ENCODE data around the gene SCFD2.

Gene SCFD2

DNA sequence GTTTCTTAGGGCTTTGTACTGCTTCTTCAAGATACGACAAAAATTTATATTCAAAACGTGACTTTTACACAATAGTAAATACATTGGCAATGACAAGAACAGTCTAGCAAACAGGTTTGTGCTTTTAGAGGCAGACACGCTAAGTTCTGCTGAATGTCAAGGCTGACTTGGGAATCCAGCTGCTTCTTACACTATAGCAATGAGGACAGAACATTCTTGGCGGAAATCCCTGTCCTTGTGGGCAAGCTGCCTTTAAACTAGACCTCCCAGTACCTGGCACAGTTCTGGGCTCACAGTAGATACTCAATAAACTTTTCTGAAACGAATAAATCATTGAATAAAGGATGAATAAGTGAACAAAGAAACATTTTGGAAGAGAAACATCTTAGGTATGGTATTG is 355.5 kb downstream of the SCFD2 start:
- no peak for DNase-seq (ENCODE audit: low spot score)
- Mint-ChIP-seq H3K27ac (no peak overlapping the region), H3K9me3 (no peaks in the 10 kb centered on the region), H3K4me1 (ENCODE audit: low read depth) (peaks cover 33% of the 10 kb centered on the region), H3K27me3 (ENCODE audit: low read depth) (no peaks in the 10 kb centered on the region), H3K4me3 (no peak overlapping the region), H3K36me3 (ENCODE audit: low read depth) (peaks cover 1% of the 10 kb centered on the region)

DNA sequence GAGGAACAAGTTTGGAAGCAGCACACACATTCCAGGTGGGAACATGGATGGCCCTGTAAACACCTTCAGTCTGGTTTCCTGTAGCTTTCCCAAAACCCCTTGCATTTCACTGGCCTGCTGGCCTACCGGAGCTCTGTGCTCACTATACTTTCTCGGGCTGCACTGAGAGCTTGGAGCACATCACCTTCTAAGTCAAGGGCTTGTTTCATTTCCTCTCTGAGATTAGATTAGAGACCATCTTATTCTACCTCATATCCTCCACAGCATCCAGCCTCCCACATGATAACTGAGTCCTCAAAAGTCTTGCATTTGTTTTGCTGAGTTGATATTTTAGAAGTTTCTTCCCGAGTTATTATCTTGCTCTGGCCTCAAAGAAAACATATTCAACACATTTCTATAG is 356.0 kb downstream of the SCFD2 start:
- H3K4me3 Mint-ChIP-seq = no peak overlapping the region

DNA sequence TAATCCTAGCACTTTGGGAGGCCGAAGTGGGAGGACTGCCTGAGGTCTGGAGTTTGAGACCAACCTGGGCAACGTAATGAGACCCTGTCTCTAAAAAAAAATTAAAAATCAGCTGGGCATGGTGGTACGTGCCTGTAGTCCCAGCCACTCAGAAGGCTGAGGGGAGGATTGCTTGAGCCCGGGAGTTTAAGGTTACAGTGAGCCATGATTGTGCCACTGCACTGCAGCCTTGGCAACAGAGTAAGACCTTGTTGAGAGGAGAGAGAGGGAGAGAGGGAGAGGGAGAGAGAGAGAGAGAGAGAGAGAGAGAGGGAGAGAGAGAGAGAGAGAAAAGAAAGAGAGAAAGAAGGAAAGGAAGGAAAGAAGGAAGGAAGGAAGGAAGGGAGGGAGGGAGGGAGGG is 358.8 kb downstream of the SCFD2 start:
- H3K27ac Mint-ChIP-seq = no peak overlapping the region
- no peaks in the 10 kb centered on the region for H3K36me3 Mint-ChIP-seq (ENCODE audit: low read depth)
- H3K27me3 Mint-ChIP-seq (ENCODE audit: low read depth) = no peaks in the 10 kb centered on the region
- no peaks in the 10 kb centered on the region for H3K9me3 Mint-ChIP-seq
- H3K4me3 Mint-ChIP-seq = no peak overlapping the region
- H3K4me1 Mint-ChIP-seq (ENCODE audit: low read depth) = peaks cover 15% of the 10 kb centered on the region
- no peak for DNase-seq (ENCODE audit: low spot score)

More for the DNA sequence above, 356.0 kb downstream of the SCFD2 start:
- DNase-seq (ENCODE audit: low spot score) = no peak
- Mint-ChIP-seq H3K27ac (no peak overlapping the region), H3K9me3 (no peaks in the 10 kb centered on the region), H3K27me3 (ENCODE audit: low read depth) (no peaks in the 10 kb centered on the region), H3K4me1 (ENCODE audit: low read depth) (peaks cover 33% of the 10 kb centered on the region), H3K36me3 (ENCODE audit: low read depth) (peaks cover 1% of the 10 kb centered on the region)

DNA sequence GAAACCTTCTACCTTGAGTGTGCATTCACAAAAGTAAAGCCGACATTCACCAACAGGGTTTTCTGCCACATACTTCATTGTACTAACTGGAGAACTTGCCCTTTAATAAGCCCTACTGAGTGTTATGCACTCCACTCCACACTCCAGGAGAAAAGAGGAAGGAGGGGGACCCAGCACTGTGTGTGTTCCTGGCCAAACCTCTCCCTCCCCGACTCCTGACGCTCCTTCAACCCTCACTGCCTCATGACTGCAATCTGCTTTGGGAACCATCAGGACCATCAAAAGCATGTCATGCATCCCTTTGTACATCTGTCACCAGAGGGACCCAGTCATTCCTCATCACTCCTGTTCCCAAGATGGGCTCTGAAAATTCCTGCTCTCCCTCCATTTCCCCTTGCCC is 360.1 kb downstream of the SCFD2 start:
- Mint-ChIP-seq H3K27me3 (ENCODE audit: low read depth) (no peaks in the 10 kb centered on the region), H3K36me3 (ENCODE audit: low read depth) (no peaks in the 10 kb centered on the region), H3K4me1 (ENCODE audit: low read depth) (peaks cover 9% of the 10 kb centered on the region), H3K4me3 (no peak overlapping the region), H3K27ac (no peak overlapping the region), H3K9me3 (no peaks in the 10 kb centered on the region)
- no peak for DNase-seq (ENCODE audit: low spot score)

DNA sequence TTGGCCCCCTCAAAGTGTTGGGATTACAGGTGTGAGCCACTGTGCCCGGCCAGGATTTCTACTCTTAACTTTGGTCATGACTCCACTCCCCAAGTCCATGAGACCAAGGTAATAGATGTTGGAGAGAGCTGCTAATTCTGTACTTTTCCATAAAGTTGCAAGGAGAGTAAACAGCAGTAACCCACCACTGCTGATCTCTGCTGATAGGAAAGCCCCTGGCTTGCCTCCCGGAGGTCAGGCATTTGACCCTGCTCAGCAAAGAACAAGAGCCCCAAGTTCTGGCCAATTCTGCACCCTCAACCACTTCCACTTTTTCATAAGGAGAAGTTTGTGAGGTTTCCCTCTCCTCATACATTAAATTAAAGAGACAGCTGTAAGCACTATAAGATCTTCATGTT is 360.7 kb downstream of the SCFD2 start:
- Mint-ChIP-seq H3K9me3 (no peaks in the 10 kb centered on the region), H3K27ac (no peak overlapping the region), H3K36me3 (ENCODE audit: low read depth) (no peaks in the 10 kb centered on the region), H3K4me1 (ENCODE audit: low read depth) (peaks cover 7% of the 10 kb centered on the region), H3K4me3 (no peak overlapping the region), H3K27me3 (ENCODE audit: low read depth) (no peaks in the 10 kb centered on the region)
- no peak for DNase-seq (ENCODE audit: low spot score)

DNA sequence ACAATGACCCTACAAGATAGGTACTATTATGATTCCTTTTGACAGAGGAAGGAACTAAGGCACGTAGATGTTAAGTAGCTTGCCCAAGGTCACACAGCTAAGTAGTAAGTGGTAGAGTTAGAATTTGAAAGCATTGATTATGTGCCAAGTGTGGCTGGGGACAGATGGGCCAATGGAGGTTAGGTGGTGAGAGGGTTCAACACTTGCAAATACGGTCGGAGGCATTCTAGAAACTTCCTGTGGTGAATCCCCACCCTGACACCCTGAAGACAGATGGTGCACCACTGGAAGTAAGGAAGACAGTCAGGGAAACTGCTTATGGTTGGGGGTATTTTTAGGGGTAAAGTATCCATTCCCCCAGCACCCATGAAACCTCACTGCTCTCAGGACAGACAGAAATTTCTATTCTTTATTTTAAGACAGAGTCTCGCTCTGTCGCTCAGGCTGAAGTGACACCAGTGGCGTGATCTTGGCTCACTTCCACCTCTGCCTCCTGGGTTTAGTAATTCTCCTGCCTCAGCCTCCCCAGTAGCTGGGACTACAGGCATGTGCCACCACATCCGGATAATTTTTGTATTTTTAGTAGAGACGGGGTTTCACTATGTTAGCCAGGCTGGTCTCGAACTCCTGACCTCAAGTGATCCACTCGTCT is 361.2 kb downstream of the SCFD2 start:
- no peaks in the 10 kb centered on the region for H3K27me3 Mint-ChIP-seq (ENCODE audit: low read depth)
- no peak overlapping the region for H3K27ac Mint-ChIP-seq
- peaks cover 2% of the 10 kb centered on the region for H3K4me1 Mint-ChIP-seq (ENCODE audit: low read depth)
- H3K9me3 Mint-ChIP-seq = no peaks in the 10 kb centered on the region
- no peaks in the 10 kb centered on the region for H3K36me3 Mint-ChIP-seq (ENCODE audit: low read depth)
- no peak overlapping the region for H3K4me3 Mint-ChIP-seq
- DNase-seq (ENCODE audit: low spot score) = no peak

DNA sequence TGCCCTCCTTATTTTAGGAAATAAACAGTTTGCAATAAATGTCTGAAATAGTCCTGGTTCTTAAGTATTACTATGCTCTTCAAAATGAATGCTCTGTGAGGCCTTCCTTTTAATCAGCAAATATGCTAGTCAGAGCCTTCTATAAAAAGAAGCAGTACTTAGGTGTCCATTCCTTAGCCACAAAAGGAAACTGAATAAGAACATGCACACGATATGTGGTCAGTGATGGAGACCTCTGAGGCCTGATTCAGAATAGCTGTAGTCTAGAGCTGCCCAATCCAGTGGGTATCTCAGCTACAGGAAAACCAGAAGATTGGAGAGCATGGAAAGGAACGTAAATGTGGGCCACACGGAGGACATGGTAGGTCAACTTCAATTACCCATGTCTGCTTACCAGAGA is 361.9 kb downstream of the SCFD2 start:
- no peaks in the 10 kb centered on the region for H3K9me3 Mint-ChIP-seq
- no peaks in the 10 kb centered on the region for H3K36me3 Mint-ChIP-seq (ENCODE audit: low read depth)
- no peaks in the 10 kb centered on the region for H3K27me3 Mint-ChIP-seq (ENCODE audit: low read depth)
- no peaks in the 10 kb centered on the region for H3K4me1 Mint-ChIP-seq (ENCODE audit: low read depth)
- no peak overlapping the region for H3K4me3 Mint-ChIP-seq
- H3K27ac Mint-ChIP-seq = no peak overlapping the region
- no peak for DNase-seq (ENCODE audit: low spot score)

DNA sequence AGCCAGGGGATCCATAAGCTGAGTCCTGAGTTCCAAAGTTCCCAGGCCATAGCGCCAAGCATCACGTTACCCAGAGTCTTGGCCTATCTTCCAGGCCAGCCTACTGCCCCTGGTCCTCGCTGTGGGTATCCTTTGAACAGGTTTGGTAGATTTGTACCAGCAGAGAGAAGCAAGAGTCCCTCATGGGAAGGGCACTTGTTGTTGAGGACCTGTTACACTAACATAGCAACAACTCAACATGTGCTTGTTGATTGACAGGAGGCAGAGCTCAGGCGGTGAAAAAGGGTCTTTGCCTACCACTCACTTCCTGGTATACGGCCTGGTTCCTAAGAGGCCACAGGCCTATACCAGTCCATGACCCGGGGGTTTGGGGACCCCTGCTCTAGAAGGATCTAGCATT is 365.3 kb downstream of the SCFD2 start:
- no peak overlapping the region for H3K4me3 Mint-ChIP-seq
- no peak overlapping the region for H3K27ac Mint-ChIP-seq

DNA sequence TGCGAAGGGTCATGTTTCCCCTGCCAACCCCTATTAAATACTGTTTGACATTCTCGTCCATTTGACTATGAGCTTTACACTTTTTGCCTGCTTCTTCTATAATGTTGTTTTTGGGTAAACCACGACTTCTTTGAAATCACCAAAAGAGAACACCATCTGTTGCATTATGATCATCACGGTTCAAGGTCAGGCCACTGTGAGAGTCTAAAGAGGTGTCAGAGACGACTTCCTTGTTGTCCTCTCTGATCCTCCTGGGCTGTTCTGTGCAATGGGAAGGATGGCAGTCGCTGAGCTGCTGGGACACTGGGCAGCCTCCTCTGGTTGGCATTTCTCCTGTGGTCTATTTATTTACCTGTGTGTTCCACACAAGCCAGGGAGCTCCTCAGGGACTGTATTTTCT is 366.2 kb downstream of the SCFD2 start:
- H3K36me3 Mint-ChIP-seq (ENCODE audit: low read depth) = no peaks in the 10 kb centered on the region
- peaks cover 1% of the 10 kb centered on the region for H3K4me1 Mint-ChIP-seq (ENCODE audit: low read depth)
- H3K27ac Mint-ChIP-seq = no peak overlapping the region
- H3K9me3 Mint-ChIP-seq = no peaks in the 10 kb centered on the region
- no peak overlapping the region for H3K4me3 Mint-ChIP-seq
- H3K27me3 Mint-ChIP-seq (ENCODE audit: low read depth) = no peaks in the 10 kb centered on the region
- DNase-seq (ENCODE audit: low spot score) = no peak

More for the DNA sequence above, 365.3 kb downstream of the SCFD2 start:
- Mint-ChIP-seq H3K27me3 (ENCODE audit: low read depth) (no peaks in the 10 kb centered on the region), H3K9me3 (no peaks in the 10 kb centered on the region), H3K36me3 (ENCODE audit: low read depth) (no peaks in the 10 kb centered on the region), H3K4me1 (ENCODE audit: low read depth) (peaks cover 1% of the 10 kb centered on the region)
- DNase-seq (ENCODE audit: low spot score) = no peak

DNA sequence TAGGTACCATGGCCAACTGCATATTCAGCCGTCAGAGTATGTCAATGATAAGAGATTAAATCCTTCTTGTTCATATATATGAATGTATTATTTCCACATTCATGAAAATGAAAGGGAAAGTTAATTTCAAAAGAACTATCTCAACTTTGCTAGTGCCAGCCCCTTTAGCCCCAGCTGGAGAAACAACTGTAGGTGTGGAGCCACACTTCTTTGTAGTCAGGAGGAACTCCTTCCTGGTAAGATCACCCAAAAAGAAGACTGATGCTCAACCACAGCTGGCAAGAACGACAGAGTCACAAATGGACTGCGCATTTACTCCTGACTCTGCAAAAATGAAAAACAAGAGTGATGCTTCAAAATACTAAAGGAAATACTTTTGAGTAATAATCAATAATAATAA is 367.4 kb downstream of the SCFD2 start:
- no peak for DNase-seq (ENCODE audit: low spot score)
- no peaks in the 10 kb centered on the region for H3K9me3 Mint-ChIP-seq
- H3K4me1 Mint-ChIP-seq (ENCODE audit: low read depth) = peaks cover 1% of the 10 kb centered on the region
- no peak overlapping the region for H3K4me3 Mint-ChIP-seq
- H3K27ac Mint-ChIP-seq = no peak overlapping the region
- H3K36me3 Mint-ChIP-seq (ENCODE audit: low read depth) = no peaks in the 10 kb centered on the region
- no peaks in the 10 kb centered on the region for H3K27me3 Mint-ChIP-seq (ENCODE audit: low read depth)

DNA sequence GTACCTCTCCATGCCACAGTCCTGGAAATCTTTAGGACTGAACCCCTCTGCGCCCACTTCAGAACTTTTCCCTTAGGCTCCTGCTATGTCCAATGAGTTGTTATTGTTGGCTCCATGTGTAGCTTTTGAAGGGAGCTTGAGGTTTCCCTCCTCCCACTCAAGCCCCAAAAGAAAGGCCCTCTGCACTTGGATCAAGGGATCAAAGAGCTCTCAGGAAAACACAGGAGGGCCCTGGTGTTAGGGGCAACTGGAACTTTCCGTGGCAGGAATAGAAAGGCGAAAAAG is 368.8 kb downstream of the SCFD2 start:
- Mint-ChIP-seq H3K4me1 (ENCODE audit: low read depth) (peaks cover 1% of the 10 kb centered on the region), H3K27me3 (ENCODE audit: low read depth) (no peaks in the 10 kb centered on the region), H3K4me3 (no peak overlapping the region), H3K9me3 (no peaks in the 10 kb centered on the region), H3K27ac (no peak overlapping the region), H3K36me3 (ENCODE audit: low read depth) (no peaks in the 10 kb centered on the region)
- no peak for DNase-seq (ENCODE audit: low spot score)

DNA sequence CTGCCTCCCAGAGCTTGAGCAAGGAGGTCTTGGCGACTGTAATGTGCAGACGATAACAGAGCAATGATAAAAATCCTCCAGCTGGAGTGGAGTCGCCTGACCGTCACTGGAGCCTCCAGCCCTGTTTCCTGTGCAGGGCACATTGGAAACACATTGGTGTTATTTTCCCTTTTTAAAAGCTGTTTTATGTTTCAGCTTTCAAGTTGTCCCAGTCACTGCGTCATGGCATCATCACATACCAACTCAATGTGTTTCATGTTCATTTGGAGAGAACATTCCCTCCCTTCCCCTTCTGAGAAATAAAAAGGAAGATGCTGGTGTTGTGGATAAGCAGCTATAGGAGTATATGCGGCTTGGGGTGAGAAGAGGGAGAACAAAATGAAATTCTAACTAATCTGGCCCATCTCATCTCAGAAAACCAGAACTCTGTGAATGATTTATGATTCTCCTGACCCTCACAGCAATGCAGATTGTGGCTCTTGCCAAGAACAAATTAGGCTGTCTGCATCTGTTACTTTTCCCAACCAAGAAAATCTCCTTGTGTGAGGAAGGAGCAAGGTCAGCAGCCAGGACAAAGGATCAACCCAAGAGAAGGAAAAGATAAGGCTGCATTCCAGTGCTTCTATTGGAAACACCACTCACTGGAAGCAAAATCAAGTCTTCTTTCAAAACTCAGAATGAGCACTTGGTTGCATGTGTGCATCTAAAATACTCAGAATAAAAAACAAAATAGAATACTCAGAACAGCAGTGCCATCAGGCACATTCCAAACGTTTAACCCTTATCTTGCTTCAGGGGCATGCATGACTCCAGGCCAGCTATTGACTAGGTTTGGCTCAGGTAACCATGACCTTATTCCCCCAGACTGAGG is 369.4 kb downstream of the SCFD2 start:
- Mint-ChIP-seq H3K4me1 (ENCODE audit: low read depth) (peaks cover 1% of the 10 kb centered on the region), H3K9me3 (no peaks in the 10 kb centered on the region), H3K4me3 (no peak overlapping the region), H3K36me3 (ENCODE audit: low read depth) (no peaks in the 10 kb centered on the region), H3K27ac (no peak overlapping the region), H3K27me3 (ENCODE audit: low read depth) (no peaks in the 10 kb centered on the region)
- no peak for DNase-seq (ENCODE audit: low spot score)

DNA sequence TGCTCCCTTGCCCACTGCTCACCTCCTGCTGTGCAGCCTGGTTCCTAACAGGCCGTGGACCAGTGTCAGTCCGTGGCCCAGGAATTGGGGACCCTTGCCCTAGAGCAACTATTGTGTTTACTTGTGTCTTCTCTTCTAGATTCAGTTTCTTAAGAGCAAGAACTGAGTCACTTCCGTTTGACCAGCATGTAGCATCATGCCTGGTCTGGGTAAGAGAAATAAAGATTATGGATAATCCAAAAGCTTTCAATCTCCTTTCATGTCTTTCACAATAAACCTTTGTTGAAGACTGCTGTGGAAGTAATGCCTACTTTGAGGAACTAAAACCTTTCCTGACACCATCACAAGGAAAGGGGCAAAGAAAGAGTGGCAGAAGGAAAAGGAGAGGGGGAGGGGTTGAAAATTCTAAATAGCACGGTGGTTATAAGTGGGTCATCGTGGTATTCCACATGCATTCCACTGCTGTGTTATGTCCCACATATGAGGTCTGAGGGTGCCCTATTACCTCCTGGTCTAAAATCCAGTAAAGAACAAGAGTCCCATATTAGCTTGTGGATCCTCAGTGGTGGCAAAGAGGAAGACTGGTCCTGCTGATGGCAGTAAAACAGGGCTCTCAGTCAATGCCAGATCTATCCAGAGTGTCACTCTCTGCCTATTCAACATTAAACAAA is 370.4 kb downstream of the SCFD2 start:
- H3K27me3 Mint-ChIP-seq (ENCODE audit: low read depth) = no peaks in the 10 kb centered on the region
- H3K4me3 Mint-ChIP-seq = no peak overlapping the region
- no peaks in the 10 kb centered on the region for H3K9me3 Mint-ChIP-seq
- peaks cover 1% of the 10 kb centered on the region for H3K4me1 Mint-ChIP-seq (ENCODE audit: low read depth)
- H3K27ac Mint-ChIP-seq = no peak overlapping the region
- DNase-seq (ENCODE audit: low spot score) = no peak
- H3K36me3 Mint-ChIP-seq (ENCODE audit: low read depth) = no peaks in the 10 kb centered on the region

DNA sequence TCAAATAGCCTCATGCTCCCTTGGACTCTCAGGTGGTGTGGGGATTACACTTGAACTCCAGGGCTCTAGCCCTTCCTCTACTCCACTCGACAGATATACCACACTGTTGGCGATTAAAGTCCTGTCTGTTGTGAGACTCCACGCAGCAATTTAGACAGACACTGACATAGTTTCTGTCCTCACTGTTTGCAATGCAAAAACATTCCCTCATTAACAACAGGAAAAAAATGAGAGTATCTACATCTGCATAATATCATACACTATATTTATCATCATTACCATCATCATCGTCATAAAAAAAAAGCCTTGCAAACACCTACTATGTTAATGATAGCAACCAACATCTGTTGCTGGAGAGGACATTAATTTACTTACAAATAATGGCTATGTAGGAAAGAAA is 371.3 kb downstream of the SCFD2 start:
- Mint-ChIP-seq H3K27me3 (ENCODE audit: low read depth) (no peaks in the 10 kb centered on the region), H3K9me3 (no peaks in the 10 kb centered on the region), H3K4me1 (ENCODE audit: low read depth) (peaks cover 1% of the 10 kb centered on the region), H3K36me3 (ENCODE audit: low read depth) (no peaks in the 10 kb centered on the region), H3K27ac (no peak overlapping the region), H3K4me3 (no peak overlapping the region)
- DNase-seq (ENCODE audit: low spot score) = no peak
